Measurements from ENCODE around the gene TBX15.

DNA sequence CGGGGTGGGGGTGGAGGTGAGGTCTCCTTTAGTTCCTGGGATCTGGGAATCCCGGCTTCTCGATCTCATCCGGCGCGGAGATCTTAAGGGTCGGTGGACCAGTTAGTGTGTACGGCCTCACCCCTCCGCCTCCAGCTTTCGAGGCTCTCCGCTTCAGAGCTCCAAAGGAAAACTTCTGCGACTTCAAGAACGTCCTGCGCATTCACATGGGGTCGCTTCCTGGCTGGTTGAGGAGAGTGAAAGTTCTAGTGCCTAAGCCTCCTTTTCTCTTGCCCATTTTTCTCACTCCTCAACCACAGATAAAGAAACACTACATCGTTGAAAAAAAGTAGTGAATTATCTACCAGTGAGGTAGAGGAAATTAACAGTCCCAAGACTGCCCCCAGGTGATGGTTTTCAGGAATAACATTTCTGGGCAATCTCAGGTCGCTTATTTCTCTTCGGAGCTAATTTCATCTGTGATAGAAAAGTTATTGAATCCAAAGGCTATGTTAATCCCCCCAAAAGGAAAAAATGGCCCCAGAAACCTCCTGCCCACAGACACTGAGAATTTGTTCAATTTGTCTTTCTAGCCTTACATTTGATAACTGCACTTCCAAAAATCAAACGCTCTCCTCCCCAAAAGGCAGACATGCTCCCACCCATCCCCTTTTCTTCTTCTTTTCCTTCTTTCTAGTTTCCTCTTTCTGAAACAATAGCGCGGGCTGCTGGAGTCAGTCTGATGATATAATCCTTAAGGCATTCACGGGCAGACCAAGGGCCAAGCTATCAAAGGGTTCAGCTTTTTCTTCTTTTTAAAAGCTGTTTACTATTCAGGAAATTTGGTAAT, 20.6 kb upstream of the TBX15 start:
- no peak for TF ChIP-seq FOXM1 (IDR thresholded peaks at IDR 0.05; ENCODE audit: borderline replicate concordance)
- TF ChIP-seq ARNT (IDR thresholded peaks at IDR 0.05): no peak
